Mesodermal cell (in vitro differentiated cells): Measurements from ENCODE around the gene ITGA11.
"Not testable (repeated sequence)": the region's sequence is repeated elsewhere in the genome, so short reads cannot be mapped to it uniquely, and the experiment has no call there.

Source experiments
- H3K27ac ChIP-seq: 2 replicates; pipeline ENCODE4 v1.7.0; 2013; ENCODE audit warnings: mild to moderate bottlenecking, low read depth, low read length, moderate library complexity; ENCODE audit not compliant: severe bottlenecking
- H3K36me3 ChIP-seq: 2 replicates; pipeline ENCODE4 v1.7.1; 2013; ENCODE audit warnings: mild to moderate bottlenecking, low read length, moderate library complexity; ENCODE audit not compliant: control insufficient read depth, insufficient read depth
- H3K4me1 ChIP-seq: one replicate; pipeline ENCODE4 v1.7.1; 2013; ENCODE audit warnings: mild to moderate bottlenecking, low read length; ENCODE audit not compliant: insufficient read depth, control insufficient read depth, poor library complexity, severe bottlenecking
- H3K4me3 ChIP-seq: 2 replicates; pipeline ENCODE4 v1.7.0; 2013; ENCODE audit warnings: low read length, control low read depth, mild to moderate bottlenecking; ENCODE audit not compliant: insufficient read depth, poor library complexity, severe bottlenecking; ENCODE audit errors: extremely low read depth
- H3K9me3 ChIP-seq: 2 replicates; pipeline ENCODE4 v1.7.1; 2013; ENCODE audit warnings: mild to moderate bottlenecking, low read length, moderate library complexity; ENCODE audit not compliant: control insufficient read depth
- WGBS, 2 experiments: methylation state at CpG; one replicate each; pipeline ENCODE4 v1.1.5; 2013; ENCODE audit warnings: missing lambda C conversion rate in 2 of 2; ENCODE audit not compliant: insufficient coverage in 2 of 2; 5-methylcytosine and 5-hydroxymethylcytosine counted together

ITGA11 gene

GRCh38 chr15:68402432-68403160 is 29.4 kb downstream of the ITGA11 start:
- Histone ChIP-seq H3K9me3 (peaks cover 6% of the 10 kb centered on the region), H3K27ac (no peak overlapping the region), H3K4me1 (peaks cover 3% of the 10 kb centered on the region), H3K36me3 (no peaks in the 10 kb centered on the region), H3K4me3 (no peak overlapping the region)
- WGBS, 2 experiments: 87 to 99% methylated on average over 3 to 7 of the region's 9 CpGs

GRCh38 chr15:68401496-68402431 is 30.2 kb downstream of the ITGA11 start:
- Histone ChIP-seq H3K36me3 (no peaks in the 10 kb centered on the region), H3K9me3 (peaks cover 6% of the 10 kb centered on the region), H3K27ac (no peak overlapping the region), H3K4me1 (peaks cover 3% of the 10 kb centered on the region), H3K4me3 (no peak overlapping the region)
- 88 to 96% methylated on average over 6 to 7 of the region's 11 CpGs for WGBS, 2 experiments

- WGBS, 2 experiments: no CpG with 5 or more reads among the region's 1 CpG
Measured at GRCh38 chr15:68400066-68400456, 31.9 kb downstream of the ITGA11 start.

GRCh38 chr15:68399096-68400065 is 32.6 kb downstream of the ITGA11 start:
- Histone ChIP-seq H3K36me3 (no peaks in the 10 kb centered on the region), H3K4me3 (no peak overlapping the region), H3K9me3 (peaks cover 6% of the 10 kb centered on the region), H3K4me1 (no peaks in the 10 kb centered on the region), H3K27ac (no peak overlapping the region)
- 83% methylated on average over 1 of the region's 5 CpGs; no CpG with 5 or more reads in 1 of the 2 experiments for WGBS, 2 experiments

More at GRCh38 chr15:68400066-68400456, 31.9 kb downstream of the ITGA11 start:
- Histone ChIP-seq H3K4me3 (no peak overlapping the region), H3K4me1 (peaks cover 3% of the 10 kb centered on the region), H3K27ac (no peak overlapping the region), H3K36me3 (no peaks in the 10 kb centered on the region), H3K9me3 (peaks cover 6% of the 10 kb centered on the region)

- no CpG with 5 or more reads among the region's 3 CpGs for WGBS, 2 experiments
- not testable (repeated sequence) for H3K4me3 ChIP-seq, H3K27ac ChIP-seq, H3K4me1 ChIP-seq, H3K36me3 ChIP-seq, H3K9me3 ChIP-seq
Measured at GRCh38 chr15:68397999-68398398, 34.0 kb downstream of the ITGA11 start.

GRCh38 chr15:68396068-68396467 is 35.9 kb downstream of the ITGA11 start:
- Histone ChIP-seq H3K9me3 (no peaks in the 10 kb centered on the region), H3K27ac (no peak overlapping the region), H3K4me3 (no peak overlapping the region), H3K4me1 (peaks cover under 1% of the 10 kb centered on the region), H3K36me3 (no peaks in the 10 kb centered on the region)
- no CpG with 5 or more reads among the region's 1 CpG for WGBS, 2 experiments

- H3K27ac ChIP-seq: no peak overlapping the region
- no peak overlapping the region for H3K4me3 ChIP-seq
- no peaks in the 10 kb centered on the region for H3K36me3 ChIP-seq
- H3K4me1 ChIP-seq: peaks cover 27% of the 10 kb centered on the region
- H3K9me3 ChIP-seq: no peaks in the 10 kb centered on the region
- WGBS, 2 experiments: 94 to 100% methylated on average over 2 of the region's 2 CpGs
Measured at GRCh38 chr15:68391121-68391520, 40.8 kb downstream of the ITGA11 start.

- Histone ChIP-seq H3K4me3 (no peak overlapping the region), H3K36me3 (no peaks in the 10 kb centered on the region), H3K4me1 (peaks cover 30% of the 10 kb centered on the region), H3K27ac (peak overlapping the region; percentile 77), H3K9me3 (no peaks in the 10 kb centered on the region)
- WGBS, 2 experiments: 72 to 83% methylated on average over 10 to 12 of the region's 15 CpGs
Measured at GRCh38 chr15:68389936-68390817, 41.8 kb downstream of the ITGA11 start.

GRCh38 chr15:68389041-68389930 is 42.7 kb downstream of the ITGA11 start:
- WGBS, 2 experiments: 76 to 96% methylated on average over 5 to 6 of the region's 7 CpGs
- no peaks in the 10 kb centered on the region for H3K36me3 ChIP-seq

More at GRCh38 chr15:68389041-68389930, 42.7 kb downstream of the ITGA11 start:
- Histone ChIP-seq H3K4me1 (peaks cover 39% of the 10 kb centered on the region), H3K9me3 (no peaks in the 10 kb centered on the region), H3K27ac (peak overlapping the region; percentile 77), H3K4me3 (no peak overlapping the region)
